Measurements from ENCODE around the gene ANTXR2. TPM values are rescaled to one million over a fixed set of nuclear protein-coding genes. Genes with fewer than 3 reads are reported as not detected.
A peak's percentile ranks its signal among the peaks of the same experiment; 100 is the strongest.
"Not testable (repeated sequence)": the region's sequence is repeated elsewhere in the genome, so short reads cannot be mapped to it uniquely, and the experiment has no call there.

The ANTXR2 gene
- 45.8 TPM for total RNA-seq

GRCh38 chr4:80072744-80073472 is at the start of gene ANTXR2:
Gene ANTXR2 (minus strand): TSS chr4:80073229. CDS start chr4:80072560, 669 bp downstream.
- DNase-seq (ENCODE audit: low read depth in 2 of 3, low spot score in 2 of 3): peak; percentile 37 to 93 (median 91)

- DNase-seq (ENCODE audit: low read depth in 2 of 3, low spot score in 2 of 3): not testable (repeated sequence)
Observed at GRCh38 chr4:80121815-80122214, 48.8 kb upstream of the ANTXR2 start.

GRCh38 chr4:80119620-80120019 is 46.6 kb upstream of the ANTXR2 start:
- not testable (repeated sequence) for DNase-seq (ENCODE audit: low read depth in 2 of 3, low spot score in 2 of 3)

- DNase-seq (ENCODE audit: low read depth in 2 of 3, low spot score in 2 of 3): no peak
Observed at GRCh38 chr4:80116516-80116915, 43.5 kb upstream of the ANTXR2 start.

GRCh38 chr4:80115368-80116181 is 42.5 kb upstream of the ANTXR2 start:
- DNase-seq (ENCODE audit: low read depth in 2 of 3, low spot score in 2 of 3): no peak

- DNase-seq (ENCODE audit: low read depth in 2 of 3, low spot score in 2 of 3): no peak
Observed at GRCh38 chr4:80114732-80115265, 41.8 kb upstream of the ANTXR2 start.

- DNase-seq (ENCODE audit: low read depth in 2 of 3, low spot score in 2 of 3): no peak
Observed at GRCh38 chr4:80113615-80114014, 40.6 kb upstream of the ANTXR2 start.

- DNase-seq (ENCODE audit: low read depth in 2 of 3, low spot score in 2 of 3): no peak
Observed at GRCh38 chr4:80112236-80112635, 39.2 kb upstream of the ANTXR2 start.

- DNase-seq (ENCODE audit: low read depth in 2 of 3, low spot score in 2 of 3): no peak
Observed at GRCh38 chr4:80111276-80111675, 38.2 kb upstream of the ANTXR2 start.

GRCh38 chr4:80107374-80107773 is 34.3 kb upstream of the ANTXR2 start:
- peak in 1 of 3 donors; percentile 26 for DNase-seq (ENCODE audit: low read depth in 2 of 3, low spot score in 2 of 3)

GRCh38 chr4:80104927-80105326 is 31.9 kb upstream of the ANTXR2 start:
- DNase-seq (ENCODE audit: low read depth in 2 of 3, low spot score in 2 of 3): no peak

- no peak for DNase-seq (ENCODE audit: low read depth in 2 of 3, low spot score in 2 of 3)
Observed at GRCh38 chr4:80103629-80104028, 30.6 kb upstream of the ANTXR2 start.

GRCh38 chr4:80101792-80102116 is 28.7 kb upstream of the ANTXR2 start:
- DNase-seq (ENCODE audit: low read depth in 2 of 3, low spot score in 2 of 3): no peak

GRCh38 chr4:80101071-80101791 is 28.2 kb upstream of the ANTXR2 start:
- DNase-seq (ENCODE audit: low read depth in 2 of 3, low spot score in 2 of 3): peak in 1 of 3 donors; percentile 69

- no peak for DNase-seq (ENCODE audit: low read depth in 2 of 3, low spot score in 2 of 3)
Observed at GRCh38 chr4:80099671-80100070, 26.6 kb upstream of the ANTXR2 start.

- DNase-seq (ENCODE audit: low read depth in 2 of 3, low spot score in 2 of 3): no peak
Observed at GRCh38 chr4:80098635-80099034, 25.6 kb upstream of the ANTXR2 start.

GRCh38 chr4:80097400-80098177 is 24.6 kb upstream of the ANTXR2 start:
- DNase-seq (ENCODE audit: low read depth in 2 of 3, low spot score in 2 of 3): no peak

- DNase-seq (ENCODE audit: low read depth in 2 of 3, low spot score in 2 of 3): no peak
Observed at GRCh38 chr4:80096175-80096850, 23.3 kb upstream of the ANTXR2 start.

- DNase-seq (ENCODE audit: low read depth in 2 of 3, low spot score in 2 of 3): no peak
Observed at GRCh38 chr4:80094191-80094590, 21.2 kb upstream of the ANTXR2 start.

GRCh38 chr4:80093563-80093962 is 20.5 kb upstream of the ANTXR2 start:
- DNase-seq (ENCODE audit: low read depth in 2 of 3, low spot score in 2 of 3): no peak
